Measurements from ENCODE around the gene SPDYC. TPM values are rescaled to one million over a fixed set of nuclear protein-coding genes. Genes with fewer than 3 reads are reported as not detected.

The SPDYC gene
- total RNA-seq, 1 experiment from 2014 or later = 1.2 TPM

- Histone ChIP-seq H3K4me2 (ENCODE audit: low read length) (no peak overlapping the region), H4K20me1 (ENCODE audit: insufficient read depth) (no peaks in the 10 kb centered on the region), H3K4me3 (replicated peaks in 1 of 2; ENCODE audit: low read depth in 1 of 2, low read length in 2 of 2) (no peak overlapping the region), H3K9ac (ENCODE audit: low read length) (no peak overlapping the region), H3K79me2 (ENCODE audit: insufficient read depth, low read length) (peaks cover 41% of the 10 kb centered on the region), H3K27ac (ENCODE audit: low read depth, low read length) (no peak overlapping the region), H3K36me3 (ENCODE audit: control insufficient read depth in 1 of 2, insufficient read depth in 2 of 2, low read length in 2 of 2) (peaks cover 34 to 70% of the 10 kb centered on the region in 2 experiments), H3K9me2 (ENCODE audit: insufficient read depth) (no peaks in the 10 kb centered on the region), H3K4me1 (ENCODE audit: control insufficient read depth in 1 of 2, insufficient read depth in 2 of 2, low read length in 2 of 2) (peaks cover 4 to 13% of the 10 kb centered on the region in 2 experiments; a peak in 3 of 4 replicates), H3K27me3 (ENCODE audit: insufficient read depth, low read length) (no peaks in the 10 kb centered on the region), H3K9me3 (ENCODE audit: control insufficient read depth in 1 of 2, insufficient read depth in 1 of 2, low read depth in 1 of 2, low read length in 2 of 2) (no peaks in the 10 kb centered on the region), H2AFZ (ENCODE audit: low read depth, low read length, poor library complexity, severe bottlenecking) (no peak overlapping the region)
- no TSS peak for BruUV-seq (replicated peaks)
- ATAC-seq (no peak; the same call in 1 of the 2 replicates), DNase-seq (ENCODE audit: low read depth, low spot score) (no peak)
- POLR2A ChIA-PET = no interaction called here
- TF ChIP-seq EZH2phosphoT487 (IDR thresholded peaks at IDR 0.05; ENCODE audit: borderline replicate concordance) = no peak
- no peak for TF ChIP-seq SIN3A (IDR thresholded peaks at IDR 0.05; ENCODE audit: low read depth)
- TF ChIP-seq POLR2AphosphoS5 (IDR thresholded peaks at IDR 0.05; ENCODE audit: low read depth, low read length) = peak; percentile 15
- RAD21 ChIA-PET (ENCODE audit: low non-redundant PET in 1 of 2, low total read pairs in 2 of 2, uncharacterized antibody in 2 of 2, unreplicated experiment in 2 of 2) = no interaction called here
- CTCF ChIA-PET = no interaction called here
- intact Hi-C loops (cut with micrococcal nuclease) = no loop called here
These were observed 41.6 kb upstream of the SPDYC start for GRCh38 chr11:65128182-65129145.

- H3K9me3 ChIP-seq (ENCODE audit: control insufficient read depth in 1 of 2, insufficient read depth in 1 of 2, low read depth in 1 of 2, low read length in 2 of 2) = no peaks in the 10 kb centered on the region
- DNase-seq (ENCODE audit: low read depth, low spot score) = no peak
- no peak for TF ChIP-seq REST (IDR thresholded peaks at IDR 0.05; ENCODE audit: low read depth)
- TF ChIP-seq ZFX (IDR thresholded peaks at IDR 0.05) = no peak
- peak in 1 of 3 experiments; percentile 12; a peak in 1 of 6 replicates for TF ChIP-seq CTCF (IDR thresholded peaks at IDR 0.05 in 2 of 3, conservative IDR thresholded peaks at IDR 0.05 in 1 of 3; ENCODE audit: borderline replicate concordance in 1 of 3, insufficient read depth in 1 of 3, low read depth in 2 of 3, low read length in 2 of 3)
- 0 out of 2 replicates have a peak, but pooled peaks have one; percentile 14 for TF ChIP-seq POLR2AphosphoS5 (IDR thresholded peaks at IDR 0.05; ENCODE audit: low read depth, low read length)
- CTCF ChIA-PET = no interaction called here
- peaks cover 4 to 12% of the 10 kb centered on the region in 2 experiments; a peak in 2 of 4 replicates for H3K4me1 ChIP-seq (ENCODE audit: control insufficient read depth in 1 of 2, insufficient read depth in 2 of 2, low read length in 2 of 2)
- H2AFZ ChIP-seq (ENCODE audit: low read depth, low read length, poor library complexity, severe bottlenecking) = no peak overlapping the region
- intact Hi-C loops (cut with micrococcal nuclease) = no loop called here
- no peak overlapping the region for H3K9ac ChIP-seq (ENCODE audit: low read length)
- POLR2A ChIA-PET = interaction anchor here (1.8 kb wide), 1 partner anchor 52 kb away, joined by 4 read pairs; the partner anchor contains the start of gene CAPN1
- H3K4me2 ChIP-seq (ENCODE audit: low read length) = no peak overlapping the region
- H3K79me2 ChIP-seq (ENCODE audit: insufficient read depth, low read length) = peaks cover 35% of the 10 kb centered on the region
- H3K36me3 ChIP-seq (ENCODE audit: control insufficient read depth in 1 of 2, insufficient read depth in 2 of 2, low read length in 2 of 2) = peaks cover 30 to 60% of the 10 kb centered on the region in 2 experiments
- RAD21 ChIA-PET (ENCODE audit: low non-redundant PET in 1 of 2, low total read pairs in 2 of 2, uncharacterized antibody in 2 of 2, unreplicated experiment in 2 of 2) = no interaction called here
- no peak overlapping the region for H3K4me3 ChIP-seq (replicated peaks in 1 of 2; ENCODE audit: low read depth in 1 of 2, low read length in 2 of 2)
- no peaks in the 10 kb centered on the region for H3K27me3 ChIP-seq (ENCODE audit: insufficient read depth, low read length)
- no peak for ATAC-seq
- H3K9me2 ChIP-seq (ENCODE audit: insufficient read depth) = no peaks in the 10 kb centered on the region
- BruUV-seq (replicated peaks) = no TSS peak
- H3K27ac ChIP-seq (ENCODE audit: low read depth, low read length) = peak overlapping the region; percentile 17; the same call in 1 of the 2 replicates
- H4K20me1 ChIP-seq (ENCODE audit: insufficient read depth) = no peaks in the 10 kb centered on the region
These were observed 40.2 kb upstream of the SPDYC start for GRCh38 chr11:65129649-65130441.

Measured in HCT116 (cell line).